ENCODE results near the gene TXNRD2. TPM values are rescaled to one million over a fixed set of nuclear protein-coding genes. Genes with fewer than 3 reads are reported as not detected.

The TXNRD2 gene
- total RNA-seq, 1 donor from 2014 or later = 28.7 TPM

GRCh38 chr22:19967850-19968449, 26.3 kb upstream of the TXNRD2 start:
- no peak for DNase-seq (ENCODE audit: low read depth)

- DNase-seq (ENCODE audit: low read depth) = peak; percentile 41
Measured at GRCh38 chr22:19966908-19967750, 25.5 kb upstream of the TXNRD2 start.

GRCh38 chr22:19965771-19966709, 24.4 kb upstream of the TXNRD2 start:
- no peak for DNase-seq (ENCODE audit: low read depth)

GRCh38 chr22:19964701-19965386, 23.2 kb upstream of the TXNRD2 start:
- no peak for DNase-seq (ENCODE audit: low read depth)

GRCh38 chr22:19963863-19964642, 22.4 kb upstream of the TXNRD2 start:
- DNase-seq (ENCODE audit: low read depth) = no peak

GRCh38 chr22:19962909-19963806, 21.5 kb upstream of the TXNRD2 start:
- DNase-seq (ENCODE audit: low read depth) = no peak

- DNase-seq (ENCODE audit: low read depth) = peak; percentile 81
Measured at GRCh38 chr22:19962246-19962908, 20.8 kb upstream of the TXNRD2 start.

- no peak for DNase-seq (ENCODE audit: low read depth)
Measured at GRCh38 chr22:19961868-19962245, 20.2 kb upstream of the TXNRD2 start.

- DNase-seq (ENCODE audit: low read depth) = no peak
Measured at GRCh38 chr22:19961201-19961580, 19.6 kb upstream of the TXNRD2 start.

- no peak for DNase-seq (ENCODE audit: low read depth)
Measured at GRCh38 chr22:19960491-19961200, 19.0 kb upstream of the TXNRD2 start.

GRCh38 chr22:19959587-19960490, 18.2 kb upstream of the TXNRD2 start:
- DNase-seq (ENCODE audit: low read depth) = no peak

- DNase-seq (ENCODE audit: low read depth) = no peak
Measured at GRCh38 chr22:19959043-19959586, 17.5 kb upstream of the TXNRD2 start.

GRCh38 chr22:19958083-19959042, 16.7 kb upstream of the TXNRD2 start:
- peak; percentile 54 for DNase-seq (ENCODE audit: low read depth)

- DNase-seq (ENCODE audit: low read depth) = no peak
Measured at GRCh38 chr22:19957445-19957844, 15.8 kb upstream of the TXNRD2 start.

Measured in myocyte (in vitro differentiated cells).